ENCODE data around the gene NPTX1.

NPTX1 gene

DNA sequence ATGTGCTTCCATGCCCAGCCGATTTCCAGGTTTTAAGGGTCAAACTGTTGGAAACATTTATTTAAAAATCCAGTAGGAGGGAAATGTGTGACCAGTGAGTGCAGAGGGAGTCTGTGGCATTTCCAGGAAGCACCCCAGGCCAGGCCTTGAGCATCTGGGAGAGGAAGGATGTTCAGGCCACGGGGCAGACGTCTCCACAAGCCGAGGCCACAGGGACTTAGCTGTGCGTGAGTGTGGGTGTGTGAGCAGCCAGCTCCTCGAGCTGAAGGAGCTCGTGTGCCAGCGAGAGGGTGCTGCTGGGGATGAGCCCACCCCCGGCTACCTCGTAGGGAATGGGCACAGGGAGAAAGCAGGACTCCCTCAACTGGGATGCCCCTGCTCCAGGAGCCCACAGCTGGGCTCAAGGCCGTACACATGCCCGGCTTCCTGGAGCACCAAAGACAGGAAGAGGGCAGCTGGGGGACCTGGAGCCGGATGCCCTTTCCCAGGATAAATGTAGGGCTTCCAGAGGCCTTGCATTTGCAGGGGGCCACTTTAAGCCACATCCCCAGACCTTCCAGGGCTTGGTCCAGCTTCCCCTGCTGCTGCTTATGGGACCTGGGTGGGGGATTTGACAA lies 12.5 kb downstream of the NPTX1 start:
- no peak for DNase-seq (ENCODE audit: low read depth in 3 of 3, low spot score in 1 of 3)

DNA sequence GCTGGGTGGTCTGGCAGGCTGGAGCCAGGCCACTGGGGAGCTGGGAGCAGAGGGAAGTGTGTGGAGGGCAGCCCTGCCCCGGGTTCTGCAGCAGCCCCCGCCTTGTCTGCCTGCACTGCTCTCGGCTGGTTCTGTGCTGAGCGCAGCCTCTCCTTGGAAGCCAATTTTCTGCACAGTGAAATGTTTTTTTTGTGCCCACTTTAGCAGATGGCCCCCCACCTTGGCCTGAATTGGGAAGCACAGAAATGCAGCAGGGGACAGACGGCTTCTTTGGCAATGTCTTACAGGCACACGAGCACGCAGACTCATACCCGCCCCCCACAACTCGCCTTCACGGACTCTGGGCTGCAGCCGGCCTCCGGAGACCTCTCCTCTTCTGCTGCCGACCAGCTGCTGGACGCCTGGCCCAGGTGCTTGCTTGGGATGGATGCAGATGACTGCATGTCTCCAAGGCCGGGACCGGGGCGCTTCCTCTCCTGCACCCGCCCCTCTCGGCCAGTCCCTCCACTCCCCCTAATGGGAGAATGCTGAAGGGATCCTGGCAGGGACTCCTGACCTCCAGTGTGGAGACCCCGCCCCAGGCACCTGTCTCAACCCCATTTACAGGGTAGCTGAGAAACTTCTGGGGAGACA lies 14.8 kb downstream of the NPTX1 start:
- DNase-seq (ENCODE audit: low read depth in 3 of 3, low spot score in 1 of 3): no peak

DNA sequence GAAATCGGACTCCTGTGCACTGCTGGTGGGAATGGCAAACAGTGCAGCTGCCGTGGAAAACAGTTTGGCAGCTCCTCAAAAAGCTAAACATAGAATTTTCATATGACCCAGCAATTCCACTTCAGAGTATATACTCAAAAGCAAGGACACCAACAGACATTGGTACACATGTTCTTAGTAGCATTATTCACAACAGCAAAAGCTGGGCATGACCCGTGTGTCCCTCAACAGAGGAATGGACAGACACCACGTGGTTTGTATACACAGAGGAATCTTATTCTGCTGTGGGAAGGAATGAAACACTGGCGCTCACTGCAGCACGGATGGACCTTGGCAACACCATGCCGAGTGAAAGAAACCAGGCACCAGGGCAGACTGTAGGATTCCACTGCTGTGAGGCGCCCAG lies 16.0 kb downstream of the NPTX1 start:
- DNase-seq (ENCODE audit: low read depth in 3 of 3, low spot score in 1 of 3): no peak

DNA sequence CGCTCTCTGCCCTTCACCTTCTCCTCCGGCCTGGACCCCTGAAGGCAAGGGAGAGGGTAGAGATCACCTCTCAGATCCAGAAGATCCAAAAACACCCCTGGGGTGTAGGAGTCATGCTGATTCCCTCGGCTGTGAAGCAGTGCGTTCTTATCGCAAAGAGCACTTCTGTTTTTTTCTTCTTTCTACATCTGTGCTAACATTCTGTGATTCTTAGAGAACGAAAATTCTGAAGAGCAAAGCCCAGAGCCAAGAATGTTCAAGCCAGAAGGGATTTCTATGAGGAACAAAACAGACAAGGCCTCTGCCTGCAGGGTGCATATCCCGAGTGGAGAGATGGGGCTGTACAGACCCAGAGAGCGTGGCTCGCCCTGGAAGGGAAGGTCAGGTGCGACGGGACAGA lies 17.2 kb downstream of the NPTX1 start:
- no peak for DNase-seq (ENCODE audit: low read depth in 3 of 3, low spot score in 1 of 3)

DNA sequence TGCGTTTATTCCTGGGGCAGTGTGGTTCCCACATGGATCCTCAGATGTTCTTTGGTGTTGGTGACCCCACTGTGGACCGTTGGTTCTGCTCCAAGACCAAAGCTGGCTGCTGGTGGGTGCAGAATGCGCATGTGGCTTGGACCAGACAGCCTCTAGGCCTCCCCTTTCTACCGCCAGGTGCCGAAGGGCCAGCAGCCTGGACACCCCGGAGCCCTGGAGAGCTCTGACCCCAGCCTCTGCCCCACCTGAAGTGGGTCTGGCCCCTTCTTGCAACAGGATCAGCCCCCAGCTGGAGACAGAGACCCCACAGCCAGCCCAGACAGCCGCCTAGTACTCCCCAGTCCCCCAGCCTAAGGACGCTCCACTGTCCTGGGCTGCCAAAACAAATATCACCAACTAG lies 18.4 kb downstream of the NPTX1 start:
- DNase-seq (ENCODE audit: low read depth in 3 of 3, low spot score in 1 of 3): no peak

DNA sequence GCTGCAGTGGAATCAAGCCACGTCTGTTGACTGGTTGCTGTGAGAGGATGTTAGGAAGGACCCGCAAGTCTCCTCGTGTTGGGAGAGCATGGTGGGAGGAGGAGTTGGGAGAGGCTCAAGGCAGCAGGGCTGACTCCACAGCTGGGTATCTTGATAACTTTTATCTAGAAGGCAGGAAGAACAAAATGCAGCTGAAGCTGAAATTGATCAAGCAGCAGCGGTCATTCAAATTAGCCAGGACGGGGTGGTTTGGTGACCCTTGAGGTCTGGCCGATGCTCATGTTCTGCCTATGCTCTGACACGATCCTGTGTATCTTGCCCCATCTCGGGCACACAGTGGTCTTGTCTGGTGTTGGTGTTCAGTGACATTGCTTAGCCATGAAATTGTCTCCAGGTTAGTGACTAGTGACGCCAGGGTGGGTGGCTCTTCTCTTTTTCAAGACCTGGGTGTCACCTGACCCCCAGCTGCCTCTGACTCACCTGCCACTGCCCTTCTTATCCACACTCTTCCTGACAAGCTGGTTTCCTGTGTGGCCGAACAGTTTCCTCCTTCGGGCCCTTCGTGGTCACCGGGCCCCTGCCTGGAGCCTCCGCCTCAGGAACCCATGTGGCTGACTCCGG lies 19.1 kb downstream of the NPTX1 start:
- no peak for DNase-seq (ENCODE audit: low read depth in 3 of 3, low spot score in 1 of 3)

DNA sequence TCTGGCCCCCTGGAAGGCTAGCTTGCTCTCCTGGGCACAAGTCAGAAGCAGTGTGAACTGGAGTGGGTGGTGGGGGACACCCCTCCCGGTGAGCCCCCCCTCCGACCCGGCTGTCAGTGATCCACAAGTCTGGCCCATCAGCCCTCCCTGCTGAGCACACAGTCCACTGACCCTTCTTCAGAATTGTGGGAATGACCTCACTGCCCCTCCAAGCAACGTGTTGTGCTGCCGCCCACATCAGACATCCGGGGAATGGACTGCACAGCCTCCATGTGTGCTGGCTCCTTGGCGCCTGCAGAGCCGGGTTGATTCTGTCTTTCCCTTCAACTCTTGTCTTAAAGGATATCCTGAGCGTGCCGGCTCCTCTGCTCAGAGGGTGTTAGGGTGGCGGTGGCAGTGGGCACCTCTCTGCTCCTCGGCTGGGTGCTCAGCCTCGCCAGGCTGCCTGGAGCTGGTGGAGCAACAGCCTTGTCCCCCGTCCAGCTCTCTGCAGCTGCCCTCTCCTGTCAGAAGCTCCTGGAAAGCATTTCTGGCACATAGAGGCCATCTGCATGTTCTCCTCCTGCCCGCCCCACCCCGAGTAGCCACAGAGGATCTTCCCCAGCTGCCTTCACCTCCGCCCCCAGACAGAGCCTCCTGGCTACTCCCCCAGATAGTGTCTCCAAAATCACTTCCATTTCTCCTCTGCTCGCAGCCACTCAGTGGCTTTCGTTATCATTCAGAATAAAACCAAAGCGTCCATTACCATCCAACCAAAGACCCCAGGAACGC lies 19.8 kb downstream of the NPTX1 start:
- DNase-seq (ENCODE audit: low read depth in 3 of 3, low spot score in 1 of 3): no peak

DNA sequence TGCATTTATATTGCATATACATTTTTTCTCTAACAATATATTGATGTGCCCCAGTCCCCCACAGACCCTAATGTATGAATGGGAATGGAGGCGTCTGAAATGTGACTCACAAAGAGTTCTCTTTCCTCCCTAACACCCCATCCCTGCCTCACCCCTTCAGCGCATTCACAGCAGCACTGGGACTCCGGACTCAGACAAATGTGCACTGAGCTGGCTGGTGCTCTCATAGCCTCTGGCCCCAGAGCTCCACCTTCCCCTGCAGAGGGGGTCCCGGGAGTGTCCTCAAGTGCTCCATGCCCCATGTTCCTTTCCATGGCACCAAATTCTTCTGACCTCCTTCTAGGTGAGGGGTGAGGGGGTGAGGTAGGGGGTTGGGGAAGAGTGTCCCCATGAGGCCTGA lies 20.6 kb downstream of the NPTX1 start:
- no peak for DNase-seq (ENCODE audit: low read depth in 3 of 3, low spot score in 1 of 3)

DNA sequence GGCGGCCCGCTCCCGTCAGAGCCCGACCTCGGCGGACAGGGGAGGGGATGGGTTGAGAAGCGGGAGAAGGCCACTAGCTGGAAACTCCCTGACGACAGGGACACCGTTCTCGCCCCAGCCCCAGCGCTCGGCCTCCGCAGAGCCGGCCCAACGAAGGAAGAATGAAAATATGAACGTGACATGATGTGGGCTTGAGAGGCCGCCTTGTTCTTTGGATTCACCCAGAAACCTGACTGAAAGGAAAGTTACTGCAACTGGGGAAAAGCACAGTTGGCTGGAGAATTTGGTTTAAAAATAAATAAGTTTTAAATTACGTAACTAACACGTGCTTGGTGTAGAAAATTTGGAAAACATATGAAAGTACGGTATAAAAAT lies 21.1 kb downstream of the NPTX1 start:
- DNase-seq (ENCODE audit: low read depth in 3 of 3, low spot score in 1 of 3): no peak

DNA sequence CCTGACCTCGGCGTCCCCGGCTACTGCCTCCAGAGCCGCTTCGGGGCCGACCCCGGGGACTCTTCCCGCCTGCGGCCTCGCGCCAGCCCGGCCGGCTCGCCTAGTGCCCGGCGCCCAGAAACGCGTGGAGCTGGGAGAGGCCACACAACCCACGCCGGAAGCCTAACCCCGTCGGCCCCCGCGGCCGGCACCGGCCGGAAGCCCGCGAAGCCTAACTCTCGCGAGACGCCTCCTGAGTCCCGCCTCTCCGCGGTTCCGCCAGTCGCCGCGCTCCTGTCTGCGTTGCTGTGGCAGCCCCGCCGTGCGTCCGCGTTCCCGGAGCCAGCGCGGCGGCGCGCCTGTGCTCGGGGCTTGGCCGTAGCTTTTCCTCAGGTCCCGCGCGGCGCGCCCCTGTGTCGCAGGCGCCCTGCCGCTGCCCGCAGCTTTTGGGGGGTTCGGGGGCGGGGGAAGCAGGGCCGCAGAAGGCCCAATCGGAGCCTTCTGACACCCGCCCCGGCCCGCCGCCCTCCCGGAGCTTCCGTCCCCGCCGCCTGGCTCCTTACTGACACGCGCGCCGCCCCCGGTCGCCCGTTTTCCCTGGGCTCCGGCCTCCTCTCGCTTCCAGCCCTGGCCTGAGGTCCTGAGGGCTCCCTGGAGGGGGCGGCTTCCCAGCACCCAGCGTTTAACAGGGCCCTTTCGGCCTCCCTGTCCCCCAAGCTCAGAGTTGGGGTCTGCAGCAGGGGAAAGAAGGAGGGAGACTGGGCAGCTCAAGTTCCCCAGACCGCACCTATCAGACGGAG lies 21.7 kb downstream of the NPTX1 start:
- peak; percentile 87 to 91 (median 88) for DNase-seq (ENCODE audit: low read depth in 3 of 3, low spot score in 1 of 3)

DNA sequence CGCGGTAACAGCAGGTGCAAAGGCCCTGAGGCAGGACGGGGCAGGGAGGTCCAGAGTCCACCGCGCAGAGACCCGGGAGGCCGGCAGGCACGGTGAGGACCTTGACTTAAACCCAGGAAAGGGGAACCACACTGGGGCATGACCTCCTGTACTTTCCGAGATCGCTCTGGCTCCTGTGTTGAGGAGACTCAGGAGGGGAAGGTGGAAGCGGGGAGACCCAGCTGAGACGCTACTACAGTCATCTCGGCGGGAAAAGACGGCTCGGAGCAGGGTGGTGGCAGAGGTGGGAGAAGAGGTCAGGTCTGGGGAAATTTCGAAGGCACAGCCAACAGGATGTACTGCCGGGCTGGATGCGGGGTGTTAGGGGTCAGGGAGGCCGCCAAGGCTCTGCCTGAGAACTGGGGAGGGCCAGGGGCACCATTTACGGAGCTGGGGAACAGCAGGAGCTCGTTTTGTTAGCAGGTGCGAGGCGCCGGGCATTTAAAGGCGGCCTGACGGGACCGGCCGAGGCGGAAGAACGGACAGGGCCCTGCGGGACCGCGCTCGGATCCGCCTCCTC lies 22.3 kb downstream of the NPTX1 start:
- DNase-seq (ENCODE audit: low read depth in 3 of 3, low spot score in 1 of 3): no peak

DNA sequence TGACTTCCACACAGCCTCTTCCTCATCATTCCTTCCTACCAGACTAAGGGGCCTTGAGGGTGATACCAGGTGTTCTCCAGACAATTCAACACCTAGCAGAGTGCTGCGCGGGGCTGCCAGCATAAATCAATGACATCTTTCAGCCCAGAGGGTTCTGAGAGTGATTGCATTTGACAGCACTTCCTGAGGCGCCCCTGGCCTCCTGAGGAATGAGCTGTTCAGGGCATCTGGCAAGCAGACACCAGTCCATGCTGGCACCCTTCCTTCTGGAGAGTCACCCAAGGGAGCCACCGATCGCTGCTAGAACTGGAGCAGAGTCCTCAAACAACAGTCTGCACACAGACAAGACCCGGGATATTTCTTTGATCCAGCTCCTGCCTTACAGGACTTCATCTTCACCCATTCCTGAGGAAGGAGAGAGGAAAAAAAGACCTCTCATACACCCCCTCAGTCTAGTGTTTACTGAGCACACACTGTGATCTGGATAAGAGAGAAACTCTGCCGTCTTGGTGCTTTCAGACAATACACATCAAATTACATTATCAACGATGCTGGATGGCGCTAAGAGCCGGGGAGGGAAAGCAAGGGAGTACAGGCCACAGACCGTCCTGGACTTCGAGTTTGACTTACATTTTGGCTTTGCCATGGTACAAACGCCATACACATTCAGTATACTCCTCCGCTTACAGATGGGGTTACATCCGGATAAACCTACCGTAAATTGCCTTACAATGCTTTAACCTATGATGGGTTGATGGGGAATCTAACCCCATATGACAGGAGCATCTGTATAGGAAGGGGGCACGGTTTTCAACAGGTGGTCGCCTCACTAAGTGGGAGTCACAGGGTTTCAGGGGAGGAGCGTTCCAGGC lies 23.0 kb downstream of the NPTX1 start:
- DNase-seq (ENCODE audit: low read depth in 3 of 3, low spot score in 1 of 3): no peak

DNA sequence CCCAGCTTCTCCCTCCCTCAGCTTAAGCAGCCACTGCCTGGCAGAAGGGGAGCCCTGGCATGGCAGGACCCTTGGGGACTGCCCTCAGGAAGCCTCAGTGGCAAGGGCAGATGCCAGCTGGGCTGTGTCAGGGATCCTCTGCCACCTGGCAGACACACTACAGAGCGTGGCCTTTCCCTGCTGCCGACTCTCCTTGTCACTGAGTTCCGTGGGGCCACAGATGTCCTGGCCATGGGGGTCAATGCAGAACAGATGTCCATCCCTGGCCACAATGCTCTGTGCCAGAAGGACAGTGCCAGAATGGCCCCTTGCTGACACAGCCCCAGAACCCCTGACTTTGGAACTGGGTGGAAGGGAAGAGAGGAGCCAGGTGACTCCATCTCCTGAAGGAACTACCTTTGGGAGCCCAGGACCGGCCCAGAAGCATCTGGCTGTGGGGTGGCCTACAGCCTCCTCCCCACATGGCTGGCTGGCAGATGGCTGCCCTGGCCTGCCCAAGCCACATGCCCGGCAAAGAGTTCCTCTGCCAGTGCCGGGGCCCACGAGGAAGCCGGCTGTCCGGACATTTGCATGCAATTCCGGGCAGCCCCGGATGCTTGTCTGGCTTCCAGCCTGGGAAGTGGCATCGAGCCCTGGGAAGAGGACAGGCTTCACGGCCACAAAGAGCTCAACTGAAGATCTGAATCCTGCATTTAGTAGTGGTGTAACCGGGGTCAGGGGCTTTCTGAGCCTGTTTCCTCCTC lies 24.1 kb downstream of the NPTX1 start:
- no peak for DNase-seq (ENCODE audit: low read depth in 3 of 3, low spot score in 1 of 3)

DNA sequence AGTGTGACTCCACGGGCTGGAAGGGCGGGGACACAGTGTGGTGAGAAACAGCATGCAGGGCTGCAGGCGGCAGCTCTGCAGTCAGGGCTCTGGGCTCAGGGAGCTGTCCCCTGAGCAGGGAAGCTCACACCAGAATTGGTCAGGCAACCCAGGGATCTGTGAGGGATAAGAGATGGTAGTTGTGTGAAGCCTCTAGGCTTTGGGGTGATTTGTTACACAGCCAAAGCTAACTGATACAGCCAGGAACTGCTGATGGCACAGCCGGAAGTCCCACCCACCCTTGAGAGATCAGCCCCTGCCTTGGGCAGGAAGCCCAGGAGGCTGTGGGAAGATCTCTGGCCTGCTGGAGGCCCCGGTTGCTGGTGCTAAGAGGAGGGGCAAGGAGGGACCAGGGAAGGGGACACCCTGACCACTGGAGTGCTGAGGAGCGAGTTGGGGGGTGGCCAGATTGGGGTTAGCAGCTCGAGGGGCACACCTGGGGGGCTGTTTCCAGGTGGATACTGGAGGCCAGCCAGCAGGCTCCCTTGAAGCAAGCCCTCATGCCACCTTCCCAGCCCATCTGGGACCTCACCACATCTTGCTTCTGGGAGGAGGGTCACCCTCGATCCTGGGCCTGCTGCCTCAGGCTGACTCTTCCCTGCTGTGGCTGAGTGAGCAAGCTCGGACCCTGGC lies 25.2 kb downstream of the NPTX1 start:
- no peak for DNase-seq (ENCODE audit: low read depth in 3 of 3, low spot score in 1 of 3)

DNA sequence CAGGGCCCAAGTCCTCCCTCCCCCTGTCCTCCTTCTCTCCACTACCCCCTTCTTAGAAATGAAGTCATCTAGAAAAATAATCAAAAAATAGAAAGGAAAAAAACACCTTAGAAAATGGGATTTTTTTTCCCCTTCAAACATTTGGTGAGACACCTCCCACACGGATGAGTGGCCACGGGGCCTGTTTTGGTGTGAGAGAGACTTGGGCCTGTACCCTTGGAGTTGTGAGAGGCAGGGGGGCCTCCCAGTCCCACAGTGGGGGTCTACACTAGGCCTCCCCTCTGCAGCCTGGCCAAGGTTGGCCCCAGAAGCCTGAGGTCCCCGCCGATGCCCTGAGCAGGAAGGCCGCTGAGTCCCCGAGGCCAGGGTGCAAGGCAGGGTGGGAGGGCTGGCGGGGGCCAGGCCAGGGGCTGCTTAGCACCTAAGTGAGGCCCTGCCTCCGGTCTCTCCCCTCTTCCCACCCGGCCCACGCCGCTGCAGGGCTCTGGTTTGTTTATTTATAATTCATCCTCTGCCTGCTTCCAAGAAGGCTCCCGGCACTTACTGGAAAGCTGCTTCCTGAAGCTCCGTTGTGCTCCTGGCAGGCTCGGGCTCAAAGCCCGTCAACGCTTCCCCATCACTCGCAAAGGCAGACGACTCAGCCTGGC lies 26.4 kb downstream of the NPTX1 start:
- no peak for DNase-seq (ENCODE audit: low read depth in 3 of 3, low spot score in 1 of 3)

DNA sequence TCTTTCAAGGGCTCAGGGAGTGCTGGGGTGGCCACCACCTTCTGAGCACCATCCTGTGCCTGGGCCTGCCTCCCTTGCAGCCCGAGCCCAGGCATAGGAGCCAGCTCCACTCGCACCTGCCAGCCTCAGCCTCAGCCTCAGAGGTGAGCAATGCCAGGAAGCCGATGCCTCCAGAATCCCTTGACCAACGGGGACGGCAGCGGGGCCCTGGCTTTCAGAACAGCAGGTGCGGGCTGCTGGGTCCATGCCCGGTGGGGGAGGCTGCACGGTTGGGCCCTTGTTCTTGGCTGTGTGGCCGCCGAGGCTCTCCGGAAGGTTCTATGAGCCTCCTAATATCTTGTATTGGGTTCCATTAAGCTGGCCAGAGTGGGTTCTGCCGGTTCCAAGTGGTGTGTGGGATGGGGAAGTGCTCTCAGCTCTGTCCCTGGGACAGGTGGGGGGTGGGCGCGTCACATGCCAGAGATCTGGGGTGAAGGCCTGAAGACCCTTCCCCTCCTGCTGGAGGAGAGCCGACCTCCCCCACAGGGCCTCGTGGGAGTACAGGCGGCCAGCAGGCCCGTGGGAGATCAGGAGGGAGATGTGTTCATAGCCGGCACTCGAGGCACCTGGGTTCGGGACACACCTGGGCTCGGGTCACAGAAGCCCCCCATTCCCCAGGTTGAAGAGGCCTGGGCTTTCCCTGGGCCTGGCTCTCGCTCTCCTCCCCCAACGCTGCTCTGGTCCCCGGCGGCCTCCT lies 27.0 kb downstream of the NPTX1 start:
- DNase-seq (ENCODE audit: low read depth in 3 of 3, low spot score in 1 of 3): no peak

DNA sequence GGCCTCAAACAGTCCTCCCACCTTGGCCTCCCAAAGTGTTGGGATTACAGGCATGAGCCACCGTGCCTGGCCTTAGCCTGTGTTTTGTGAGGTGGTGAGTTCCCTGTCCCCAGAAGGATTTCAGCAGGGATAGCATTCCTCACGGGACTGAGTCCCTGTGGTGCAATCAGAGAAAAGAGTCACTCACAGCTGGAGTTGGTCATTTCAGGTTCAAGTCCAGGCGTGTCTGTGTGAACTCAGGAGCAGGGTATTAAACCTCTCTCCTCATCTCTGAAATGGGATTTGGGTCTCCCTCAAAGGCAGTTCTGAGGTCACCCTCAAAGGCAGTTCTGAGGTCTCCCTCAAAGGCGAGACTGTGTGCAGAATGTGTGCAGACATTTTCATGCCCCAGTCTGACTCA lies 28.6 kb downstream of the NPTX1 start:
- no peak for DNase-seq (ENCODE audit: low read depth in 3 of 3, low spot score in 1 of 3)

Data from stimulated activated CD4-positive, alpha-beta T cell treated with anti-CD3 and anti-CD28 coated beads, TNF-alpha, amount 100 ng/mL, for 1 hour (primary cell).